Measurements from ENCODE around the gene TUBA3E.
"Not testable (repeated sequence)": the region's sequence is repeated elsewhere in the genome, so short reads cannot be mapped to it uniquely, and the experiment has no call there.

DNA sequence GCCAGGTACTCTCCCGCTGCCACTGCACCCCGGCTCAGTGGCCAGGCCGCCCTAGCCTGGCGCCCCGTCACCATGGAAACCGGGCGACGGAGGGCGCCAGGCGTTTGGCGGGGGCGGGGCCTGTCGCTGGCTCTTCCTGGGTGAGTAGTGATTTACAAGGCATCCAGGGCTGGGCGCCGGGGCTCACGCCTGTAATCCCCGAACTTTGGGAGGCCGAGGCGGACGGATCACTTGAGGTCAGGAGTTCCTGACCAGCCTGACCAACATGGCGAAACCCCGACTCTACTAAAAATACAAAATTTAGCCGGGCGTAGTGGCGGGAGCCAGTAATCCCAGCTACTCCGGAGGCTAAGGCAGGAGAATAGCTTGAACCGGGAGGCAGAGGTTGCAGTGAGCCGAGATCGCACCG lies 53.2 kb downstream of the TUBA3E start, which contains the start of gene CCDC74B:
- TF ChIP-seq EZH2 (IDR thresholded peaks at IDR 0.05); POLR2AphosphoS5 (IDR thresholded peaks at IDR 0.05; ENCODE audit: borderline replicate concordance, low read depth, low read length): not testable (repeated sequence)
